ENCODE results near the gene BTN2A1. TPM values are rescaled to one million over a fixed set of nuclear protein-coding genes. Genes with fewer than 3 reads are reported as not detected.

Gene BTN2A1
- total RNA-seq, 1 experiment from 2014 or later = 11.2 TPM

- BruUV-seq (replicated peaks) = TSS peak; percentile 62
- CTCF ChIA-PET = no interaction called here
Observed at GRCh38 chr6:26474439-26474881, 16.7 kb downstream of the BTN2A1 start.

More at GRCh38 chr6:26474439-26474881, 16.7 kb downstream of the BTN2A1 start:
- Histone ChIP-seq H3K4me2 (ENCODE audit: low read length) (peak overlapping the region; percentile 73), H3K4me1 (ENCODE audit: control insufficient read depth in 1 of 2, insufficient read depth in 2 of 2, low read length in 2 of 2) (peaks cover 15 to 28% of the 10 kb centered on the region in 2 experiments), H4K20me1 (ENCODE audit: insufficient read depth) (no peaks in the 10 kb centered on the region), H3K27me3 (ENCODE audit: insufficient read depth, low read length) (no peaks in the 10 kb centered on the region), H3K79me2 (ENCODE audit: insufficient read depth, low read length) (no peaks in the 10 kb centered on the region), H2AFZ (ENCODE audit: low read depth, low read length, poor library complexity, severe bottlenecking) (peak overlapping the region; percentile 51), H3K4me3 (replicated peaks in 1 of 2; ENCODE audit: low read depth in 1 of 2, low read length in 2 of 2) (peak overlapping the region; percentile 43 to 49), H3K9me3 (ENCODE audit: control insufficient read depth in 1 of 2, insufficient read depth in 1 of 2, low read depth in 1 of 2, low read length in 2 of 2) (peaks cover 0 to 6% of the 10 kb centered on the region in 2 experiments; a peak in 1 of 4 replicates), H3K27ac (ENCODE audit: low read depth, low read length) (peak overlapping the region; percentile 61), H3K9me2 (ENCODE audit: insufficient read depth) (no peaks in the 10 kb centered on the region), H3K9ac (ENCODE audit: low read length) (peak overlapping the region; percentile 54), H3K36me3 (ENCODE audit: control insufficient read depth in 1 of 2, insufficient read depth in 2 of 2, low read length in 2 of 2) (no peaks in the 10 kb centered on the region; a peak in 1 of 4 replicates)
- DNase-seq (ENCODE audit: low read depth, low spot score) (no peak), ATAC-seq (0 out of 2 replicates have a peak, but pooled peaks have one; percentile 14)
- TF ChIP-seq CEBPB (IDR thresholded peaks at IDR 0.05; ENCODE audit: low read depth) (no peak), SRF (IDR thresholded peaks at IDR 0.05; ENCODE audit: low read depth) (no peak), EZH2phosphoT487 (IDR thresholded peaks at IDR 0.05; ENCODE audit: borderline replicate concordance) (no peak), REST (IDR thresholded peaks at IDR 0.05; ENCODE audit: low read depth) (no peak), RAD21 (IDR thresholded peaks at IDR 0.05; ENCODE audit: low read depth) (no peak), ZFX (IDR thresholded peaks at IDR 0.05) (no peak), POLR2AphosphoS5 (IDR thresholded peaks at IDR 0.05; ENCODE audit: low read depth, low read length) (no peak), YY1 (IDR thresholded peaks at IDR 0.05; ENCODE audit: extremely low read depth, insufficient replicate concordance, low read depth, low read length) (no peak), SP1 (IDR thresholded peaks at IDR 0.05; ENCODE audit: low read depth) (no peak), POLR2A (IDR thresholded peaks at IDR 0.05; ENCODE audit: borderline replicate concordance, extremely low read depth, insufficient read depth, insufficient read length) (no peak), ATF3 (IDR thresholded peaks at IDR 0.05) (no peak), JUND (IDR thresholded peaks at IDR 0.05) (no peak), CBX3 (IDR thresholded peaks at IDR 0.05; ENCODE audit: low read depth) (no peak), CTCF (IDR thresholded peaks at IDR 0.05 in 2 of 3, conservative IDR thresholded peaks at IDR 0.05 in 1 of 3; ENCODE audit: borderline replicate concordance in 1 of 3, insufficient read depth in 1 of 3, low read depth in 2 of 3, low read length in 2 of 3) (no peak), SIN3A (IDR thresholded peaks at IDR 0.05; ENCODE audit: low read depth) (no peak), EGR1 (IDR thresholded peaks at IDR 0.05; ENCODE audit: low read depth) (no peak), MAX (IDR thresholded peaks at IDR 0.05) (no peak), ZNF274 (IDR thresholded peaks at IDR 0.05; ENCODE audit: low read depth, low read length) (no peak)
- ChIA-PET RAD21 (ENCODE audit: low non-redundant PET in 1 of 2, low total read pairs in 2 of 2, uncharacterized antibody in 2 of 2, unreplicated experiment in 2 of 2) (no interaction called here), POLR2A (interaction anchor here (0.7 kb wide), 1 partner anchor 16 kb away, joined by 4 read pairs; no protein-coding TSS in a partner anchor)
- intact Hi-C loops (cut with micrococcal nuclease) = no loop called here
